Endothelial cell of umbilical vein (primary cell): Measurements from ENCODE around the gene KRT76.

Source experiments
- CTCF ChIP-seq, 2 donors: IDR thresholded peaks; 1 replicate in 1 of 2; 2 replicates in 1 of 2; pipeline ENCODE4 v1.5.1; 2011; ENCODE audit warnings: low read length in 2 of 2, mild to moderate bottlenecking in 2 of 2, moderate library complexity in 2 of 2, control low read depth in 1 of 2, inconsistent platforms in 1 of 2, low read depth in 1 of 2; ENCODE audit not compliant: insufficient read depth in 1 of 2; ENCODE audit errors: extremely low read depth in 1 of 2
- MAX ChIP-seq: IDR thresholded peaks from 2 replicates; pipeline ENCODE4 v1.6.1; 2011; ENCODE audit not compliant: insufficient read depth, insufficient read length
- POLR2A ChIP-seq: IDR thresholded peaks from 2 replicates; pipeline ENCODE4 v1.6.1; 2012; ENCODE audit warnings: low read depth, mild to moderate bottlenecking, control low read depth, low read length

- TF ChIP-seq POLR2A = no peak
- TF ChIP-seq CTCF (IDR thresholded peaks at IDR 0.05; ENCODE audit: extremely low read depth in 1 of 2, insufficient read depth in 1 of 2, low read depth in 1 of 2, low read length in 2 of 2) = no peak
- no peak for TF ChIP-seq MAX
Measured at GRCh38 chr12:52757449-52758176, 19.5 kb downstream of the KRT76 start.
